Retina (tissue), 1 donor: ENCODE data around the gene RIPOR2.
"Not testable (repeated sequence)": the region's sequence is repeated elsewhere in the genome, so short reads cannot be mapped to it uniquely, and the experiment has no call there.

ENCODE experiments used
- DNase-seq: peaks from one replicate; pipeline ENCODE4 v3.0.0-alpha.2; 2016

RIPOR2 gene

GRCh38 chr6:24901698-24902328 lies 33.9 kb downstream of the RIPOR2 start:
- DNase-seq, result no peak

GRCh38 chr6:24900917-24901697 lies 34.7 kb downstream of the RIPOR2 start:
- no peak for DNase-seq

GRCh38 chr6:24899997-24900325 lies 35.8 kb downstream of the RIPOR2 start:
- DNase-seq, result no peak

- DNase-seq, result peak; percentile 48
These were observed 36.4 kb downstream of the RIPOR2 start for GRCh38 chr6:24899136-24899996.

- DNase-seq, result no peak
These were observed 37.1 kb downstream of the RIPOR2 start for GRCh38 chr6:24898676-24899075.

GRCh38 chr6:24897186-24897585 lies 38.6 kb downstream of the RIPOR2 start:
- DNase-seq, result no peak

- DNase-seq, result no peak
These were observed 42.4 kb downstream of the RIPOR2 start for GRCh38 chr6:24893342-24893850.

- no peak for DNase-seq
These were observed 44.8 kb downstream of the RIPOR2 start for GRCh38 chr6:24891004-24891403.

- DNase-seq, result no peak
These were observed 45.3 kb downstream of the RIPOR2 start for GRCh38 chr6:24890471-24890870.

- peak; percentile 25 for DNase-seq
These were observed 46.9 kb downstream of the RIPOR2 start for GRCh38 chr6:24888715-24889370.

- DNase-seq, result no peak
These were observed 48.1 kb downstream of the RIPOR2 start for GRCh38 chr6:24887545-24888140.

GRCh38 chr6:24883618-24884017 lies 52.1 kb downstream of the RIPOR2 start:
- DNase-seq, result no peak

GRCh38 chr6:24882835-24883555 lies 52.8 kb downstream of the RIPOR2 start:
- peak; percentile 32 for DNase-seq

GRCh38 chr6:24882295-24882694 lies 53.5 kb downstream of the RIPOR2 start:
- no peak for DNase-seq

- no peak for DNase-seq
These were observed 54.4 kb downstream of the RIPOR2 start for GRCh38 chr6:24881376-24881775.

- DNase-seq, result no peak
These were observed 55.3 kb downstream of the RIPOR2 start for GRCh38 chr6:24880451-24880850.

- DNase-seq, result no peak
These were observed 56.4 kb downstream of the RIPOR2 start for GRCh38 chr6:24879351-24879750.

- not testable (repeated sequence) for DNase-seq
These were observed 58.0 kb downstream of the RIPOR2 start for GRCh38 chr6:24877747-24878146.

GRCh38 chr6:24876499-24877465 lies 59.0 kb downstream of the RIPOR2 start:
- DNase-seq, result no peak

GRCh38 chr6:24875534-24875901 lies 60.2 kb downstream of the RIPOR2 start:
- no peak for DNase-seq
